H1 (cell line): ENCODE measurements around the gene BBX. TPM values are rescaled to one million over a fixed set of nuclear protein-coding genes. Genes with fewer than 3 reads are reported as not detected.

Experiments
- CTCF ChIA-PET: fragments of 300-600 bp; sonication (Branson Sonifier 250); formaldehyde crosslinking; loops from one replicate; lab custom pipeline; 2021; ENCODE audit not compliant: partially characterized antibody; lab: Charles Lee
- POLR2A ChIA-PET: fragments of 300-600 bp; sonication (Branson Sonifier 250); formaldehyde crosslinking; loops from one replicate; lab custom pipeline; 2021; ENCODE audit warnings: inconsistent platforms; ENCODE audit not compliant: partially characterized antibody; lab: Charles Lee
- DNase-seq, 2 experiments: peaks; one replicate each; pipeline versions ENCODE4 v3.0.0 to v3.0.0-alpha.2; 2010 to 2022; ENCODE audit warnings: low spot score in 2 of 2, low read depth in 1 of 2, mixed read lengths in 1 of 2
- FAIRE-seq: peaks from 2 replicates; lab custom pipeline; 2011; peaks lifted over from hg19 to GRCh38; lab: Jason Lieb, UNC
- H2AFZ ChIP-seq: 2 replicates; pipeline ENCODE4 v1.8.1; 2012; ENCODE audit warnings: low read length, inconsistent platforms
- H2AK5ac ChIP-seq: 2 replicates; pipeline ENCODE4 v1.6.1; 2013; ENCODE audit warnings: low read depth, low read length
- H2BK120ac ChIP-seq: replicated peaks from 2 replicates; pipeline ENCODE3; 2013; ENCODE audit warnings: low read depth, low read length, inconsistent platforms
- H2BK12ac ChIP-seq: 2 replicates; pipeline ENCODE4 v1.6.1; 2013; ENCODE audit warnings: low read depth, low read length
- H2BK15ac ChIP-seq: 2 replicates; pipeline ENCODE4 v1.6.1; 2013; ENCODE audit warnings: low read length
- H2BK20ac ChIP-seq: 2 replicates; pipeline ENCODE4 v1.6.1; 2013; ENCODE audit warnings: low read length
- H2BK5ac ChIP-seq: 2 replicates; pipeline ENCODE4 v1.6.1; 2013; ENCODE audit warnings: low read depth, low read length
- H3K14ac ChIP-seq: 2 replicates; pipeline ENCODE4 v1.6.1; 2013; ENCODE audit warnings: inconsistent platforms; ENCODE audit not compliant: insufficient read length
- H3K18ac ChIP-seq: 2 replicates; pipeline ENCODE4 v1.6.1; 2013; ENCODE audit warnings: low read length; ENCODE audit errors: extremely low read depth
- H3K23ac ChIP-seq: 2 replicates; pipeline ENCODE4 v1.6.1; 2013; ENCODE audit warnings: inconsistent platforms; ENCODE audit not compliant: insufficient read length
- H3K23me2 ChIP-seq: 2 replicates; pipeline ENCODE4 v1.6.1; 2013; ENCODE audit warnings: low read depth, low read length
- H3K27ac ChIP-seq: 2 replicates; pipeline ENCODE4 v1.6.1; 2011; ENCODE audit warnings: low read depth, low read length, inconsistent platforms
- H3K27me3 ChIP-seq, 4 experiments: replicated peaks in 1 of 4; 1 replicate in 1 of 4; 2 replicates in 3 of 4; pipeline versions ENCODE4 v1.6.1 to v1.8.1; 2011 to 2013; ENCODE audit warnings: low read length in 3 of 4, mild to moderate bottlenecking in 3 of 4, inconsistent platforms in 2 of 4, mixed read lengths in 2 of 4, moderate library complexity in 1 of 4; ENCODE audit not compliant: control insufficient read depth in 3 of 4, insufficient read depth in 3 of 4; ENCODE audit errors: extremely low read depth in 1 of 4
- H3K36me3 ChIP-seq, 4 experiments: 2 replicates each; pipeline versions ENCODE4 v1.6.1 to v1.8.1; 2011 to 2013; ENCODE audit warnings: mild to moderate bottlenecking in 4 of 4, low read length in 3 of 4, moderate library complexity in 2 of 4, control low read depth in 1 of 4, inconsistent platforms in 1 of 4; ENCODE audit not compliant: insufficient read depth in 4 of 4, control insufficient read depth in 2 of 4
- H3K4ac ChIP-seq: replicated peaks from 2 replicates; pipeline ENCODE3; 2013; ENCODE audit warnings: low read length, low read depth, mixed read lengths, inconsistent platforms; ENCODE audit not compliant: insufficient read length
- H3K4me1 ChIP-seq, 4 experiments: replicated peaks in 1 of 4; 1 replicate in 1 of 4; 2 replicates in 3 of 4; pipeline versions ENCODE4 v1.6.1 to v1.8.1; 2011 to 2013; ENCODE audit warnings: low read length in 3 of 4, inconsistent platforms in 2 of 4, mixed read lengths in 1 of 4; ENCODE audit not compliant: insufficient read depth in 4 of 4, control insufficient read depth in 3 of 4
- H3K4me2 ChIP-seq, 2 experiments: 2 replicates each; pipeline versions ENCODE4 v1.6.1 to v1.8.1; 2011 to 2013; ENCODE audit warnings: low read depth in 2 of 2, low read length in 2 of 2, control low read depth in 1 of 2, inconsistent platforms in 1 of 2, mild to moderate bottlenecking in 1 of 2; ENCODE audit not compliant: insufficient read depth in 1 of 2
- H3K4me3 ChIP-seq, 4 experiments: fragments of 200-600, 300-600 bp in 1 of 4; sonication (generic), shearing (Covaris generic), sonication (Bioruptor Twin) in 1 of 4; 2 replicates each; pipeline versions ENCODE4 v1.5.1 to v1.8.1; 2011 to 2016; ENCODE audit warnings: low read length in 4 of 4, low read depth in 3 of 4, control low read depth in 2 of 4, inconsistent platforms in 2 of 4, mild to moderate bottlenecking in 2 of 4, mixed read lengths in 1 of 4, moderate library complexity in 1 of 4; ENCODE audit not compliant: insufficient read depth in 2 of 4; ENCODE audit errors: extremely low read depth in 1 of 4
- H3K56ac ChIP-seq: replicated peaks from 2 replicates; pipeline ENCODE3; 2013; ENCODE audit warnings: low read depth, mild to moderate bottlenecking, mixed read lengths, low read length, inconsistent platforms; ENCODE audit not compliant: insufficient read length
- H3K79me1 ChIP-seq: 2 replicates; pipeline ENCODE4 v1.6.1; 2013; ENCODE audit warnings: low read depth, low read length, control low read depth
- H3K79me2 ChIP-seq, 2 experiments: 2 replicates each; pipeline versions ENCODE4 v1.6.1 to v1.8.1; 2012 to 2013; ENCODE audit warnings: low read length in 2 of 2, mild to moderate bottlenecking in 2 of 2, inconsistent platforms in 1 of 2; ENCODE audit not compliant: insufficient read depth in 2 of 2, control insufficient read depth in 1 of 2
- H3K9ac ChIP-seq, 4 experiments: replicated peaks in 1 of 4; 1 replicate in 1 of 4; 2 replicates in 3 of 4; pipeline versions ENCODE4 v1.6.1 to v1.8.1; 2011 to 2013; ENCODE audit warnings: low read depth in 3 of 4, low read length in 3 of 4, control low read depth in 2 of 4, mild to moderate bottlenecking in 2 of 4, moderate library complexity in 2 of 4, inconsistent platforms in 1 of 4; ENCODE audit errors: extremely low read depth in 1 of 4
- H3K9me3 ChIP-seq, 2 experiments: 2 replicates each; pipeline versions ENCODE4 v1.6.1 to v1.8.1; 2012 to 2013; ENCODE audit warnings: mild to moderate bottlenecking in 2 of 2, moderate library complexity in 2 of 2, control low read depth in 1 of 2, inconsistent platforms in 1 of 2, low read depth in 1 of 2, low read length in 1 of 2, mixed read lengths in 1 of 2; ENCODE audit not compliant: insufficient read depth in 2 of 2
- H4K20me1 ChIP-seq, 2 experiments: replicated peaks in 1 of 2; 2 replicates each; pipeline versions ENCODE3 to v1.8.1; 2011 to 2013; ENCODE audit warnings: inconsistent platforms in 2 of 2, low read length in 2 of 2, mild to moderate bottlenecking in 1 of 2; ENCODE audit not compliant: insufficient read depth in 2 of 2, control insufficient read depth in 1 of 2
- H4K5ac ChIP-seq: 2 replicates; pipeline ENCODE4 v1.6.1; 2013; ENCODE audit warnings: low read length, low read depth, mixed read lengths, inconsistent platforms; ENCODE audit not compliant: insufficient read length
- H4K8ac ChIP-seq: 2 replicates; pipeline ENCODE4 v1.8.0; 2013; ENCODE audit warnings: mild to moderate bottlenecking, moderate library complexity, low read length, inconsistent platforms; ENCODE audit not compliant: insufficient read depth; ENCODE audit errors: extremely low read depth
- H4K91ac ChIP-seq: replicated peaks from 2 replicates; pipeline ENCODE3; 2013; ENCODE audit warnings: low read length, mixed read lengths, inconsistent platforms; ENCODE audit not compliant: insufficient read length
- RNF2 ChIP-seq: fragments of 200-900, 300-1000 bp; sonication (generic); IDR thresholded peaks from 2 replicates; pipeline ENCODE4 v1.7.1; 2016; ENCODE audit warnings: borderline replicate concordance, low read depth, mild to moderate bottlenecking, antibody characterized with exemption, low read length; ENCODE audit not compliant: poor library complexity, severe bottlenecking; ENCODE audit errors: missing control alignments
- WGBS, 2 experiments: shearing (Covaris generic) in 1 of 2; methylation state at CpG; one replicate each; pipeline versions ENCODE4 v1.1.6 to v1.1.7; 2013 to 2015; ENCODE audit warnings: low lambda C conversion rate in 2 of 2, mixed read lengths in 2 of 2, inconsistent platforms in 1 of 2, low coverage in 1 of 2, missing lambda C conversion rate in 1 of 2; ENCODE audit not compliant: insufficient replicate concordance in 2 of 2, insufficient coverage in 1 of 2, insufficient read length in 1 of 2; ENCODE audit errors: extremely low coverage in 1 of 2, missing lambda C conversion rate in 1 of 2; 5-methylcytosine and 5-hydroxymethylcytosine counted together
- polyA plus RNA-seq, 7 experiments: library from polyadenylated mRNA; depleted of rRNA in 3 of 7; stranded (reverse) in 5 of 7; unstranded in 2 of 7; fragments of >200 nt in 5 of 7; fragments of 200-250 nt in 2 of 7; gene quantifications; 1 replicate in 5 of 7; 2 replicates in 1 of 7; 4 replicates in 1 of 7; pipeline versions ENCODE4 v1.2.1 to v1.2.3, GENCODE V29; 2011 to 2013; ENCODE audit warnings: missing spikeins in 2 of 7, mixed read lengths in 2 of 7
- total RNA-seq: library from RNA; stranded (reverse); fragmentation: NEBNext Ultra II Directional; extraction: Animal tissue kit (Norgen Biotek cat#: 25700); gene quantifications from 2 replicates; pipeline ENCODE4 v1.2.1, GENCODE V29; 2021

BBX gene
- total and polyA plus RNA-seq, 2 of the 8 experiments (the other 6 are each of a cell fraction or from before 2014, with no cell fraction given), result 11.0 to 42.5 TPM

DNA sequence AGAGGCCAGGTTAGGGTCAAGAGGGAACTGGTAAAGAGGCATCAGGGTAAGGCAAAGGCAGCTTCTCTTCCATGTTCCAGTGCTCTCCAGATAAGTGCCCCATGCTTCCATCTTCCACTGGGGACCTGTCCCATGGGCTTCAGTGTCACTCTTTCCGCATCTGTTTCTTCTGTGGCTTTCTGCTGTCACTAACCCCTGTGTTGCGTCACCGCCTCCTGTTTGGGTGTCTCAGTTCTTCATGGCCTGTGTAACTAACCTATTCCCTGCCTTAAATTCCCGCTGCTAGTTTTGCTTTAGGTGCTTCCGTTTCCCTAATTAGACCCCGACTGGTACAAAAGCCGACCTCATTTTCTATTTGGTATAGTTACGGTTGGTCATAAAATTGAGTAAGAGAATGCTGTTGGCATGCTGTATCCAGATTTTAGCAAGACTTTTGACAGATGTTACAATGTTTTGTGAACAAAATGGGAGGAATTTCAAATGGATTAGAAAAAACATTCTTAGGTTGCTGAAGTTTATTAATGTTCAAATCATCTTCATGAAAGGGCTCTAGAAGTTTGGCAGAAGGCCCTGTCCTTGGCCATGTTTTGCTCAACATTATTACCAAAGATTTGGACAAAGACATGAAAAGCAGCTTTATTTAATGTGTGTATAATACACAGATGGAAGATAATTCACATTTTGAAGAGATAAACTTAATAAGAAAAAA, 245.3 kb downstream of the BBX start:
- WGBS, 2 experiments, result 97% methylated on average over 8 of the region's 8 CpGs; no CpG with 5 or more reads in 1 of the 2 experiments
- no peak overlapping the region for H2AFZ ChIP-seq
- no peak overlapping the region for H3K4me2 ChIP-seq
- no peaks in the 10 kb centered on the region for H3K9me3 ChIP-seq
- no peak overlapping the region for H2BK20ac ChIP-seq
- no peak overlapping the region for H3K18ac ChIP-seq
- no peaks in the 10 kb centered on the region for H3K79me1 ChIP-seq
- H3K36me3 ChIP-seq, result no peaks in the 10 kb centered on the region; a peak in 1 of 8 replicates
- H4K5ac ChIP-seq, result no peak overlapping the region
- no peaks in the 10 kb centered on the region for H3K23me2 ChIP-seq
- H3K4me1 ChIP-seq, result no peaks in the 10 kb centered on the region
- no peak overlapping the region for H4K91ac ChIP-seq
- no peaks in the 10 kb centered on the region for H3K79me2 ChIP-seq
- no peak overlapping the region for H4K8ac ChIP-seq
- no peak overlapping the region for H2BK12ac ChIP-seq
- H4K20me1 ChIP-seq, result no peaks in the 10 kb centered on the region
- DNase-seq (no peak), FAIRE-seq (no peak)
- H3K23ac ChIP-seq, result no peak overlapping the region
- no peak overlapping the region for H3K4ac ChIP-seq
- no peak overlapping the region for H3K9ac ChIP-seq
- H2BK15ac ChIP-seq, result no peak overlapping the region
- H3K27me3 ChIP-seq, result no peaks in the 10 kb centered on the region
- no peak for TF ChIP-seq RNF2
- peak overlapping the region; percentile 52; the same call in 1 of the 2 replicates for H2BK5ac ChIP-seq
- no peak overlapping the region for H3K27ac ChIP-seq
- no peak overlapping the region for H3K56ac ChIP-seq
- POLR2A ChIA-PET, result interaction anchor here (0.6 kb wide), 1 partner anchor 47 kb away, joined by 3 read pairs; no protein-coding TSS in a partner anchor
- H2AK5ac ChIP-seq, result no peak overlapping the region
- CTCF ChIA-PET, result interaction anchor here (1.2 to 1.5 kb wide), 2 partner anchors 10 to 26 kb away, joined by 3 to 5 read pairs; no protein-coding TSS in a partner anchor
- no peak overlapping the region for H3K4me3 ChIP-seq
- H2BK120ac ChIP-seq, result no peak overlapping the region
- H3K14ac ChIP-seq, result no peak overlapping the region
